OCI-LY1 (cell line): ENCODE measurements around the gene SLC6A18.

Experiments used
- H2AFZ ChIP-seq: fragments of 200-600 bp; sonication (generic), shearing (Covaris generic); 2 replicates; pipeline ENCODE4 v1.6.0; 2014; ENCODE audit warnings: antibody characterized with exemption, mild to moderate bottlenecking, low read length
- H3F3A ChIP-seq: fragments of 200-600 bp; sonication (generic), shearing (Covaris generic); 2 replicates; pipeline ENCODE4 v1.6.0; 2014; ENCODE audit warnings: mild to moderate bottlenecking, antibody characterized with exemption, low read length, moderate library complexity; ENCODE audit not compliant: insufficient read depth
- H3K27ac ChIP-seq: fragments of 200-600 bp; sonication (generic); 2 replicates; pipeline ENCODE4 v1.5.1; 2014; ENCODE audit warnings: low read length, mixed run types, mild to moderate bottlenecking, low read depth; ENCODE audit not compliant: poor library complexity, severe bottlenecking
- H3K27me3 ChIP-seq: fragments of 200-600 bp; sonication (generic); 2 replicates; pipeline ENCODE4 v1.6.0; 2014; ENCODE audit warnings: antibody characterized with exemption, mild to moderate bottlenecking, low read length, moderate library complexity; ENCODE audit not compliant: insufficient read depth
- H3K36me3 ChIP-seq: fragments of 200-600 bp; sonication (generic); 2 replicates; pipeline ENCODE4 v1.6.1; 2014; ENCODE audit warnings: mild to moderate bottlenecking, antibody characterized with exemption, low read length, moderate library complexity, mixed read lengths; ENCODE audit not compliant: insufficient read depth
- H3K4me1 ChIP-seq: fragments of 200-600 bp; sonication (generic); 2 replicates; pipeline ENCODE4 v1.5.1; 2014; ENCODE audit warnings: mild to moderate bottlenecking, low read length, moderate library complexity; ENCODE audit not compliant: insufficient read depth, severe bottlenecking
- H3K4me2 ChIP-seq: fragments of 200-600 bp; sonication (generic), shearing (Covaris generic); 2 replicates; pipeline ENCODE4 v1.6.1; 2014; ENCODE audit warnings: low read length
- H3K4me3 ChIP-seq: fragments of 200-600 bp; sonication (generic); 2 replicates; pipeline ENCODE4 v1.5.1; 2014; ENCODE audit warnings: low read length, low read depth, mild to moderate bottlenecking, mixed read lengths; ENCODE audit not compliant: poor library complexity, severe bottlenecking
- H3K79me2 ChIP-seq: fragments of 200-600 bp; shearing (Covaris generic); 2 replicates; pipeline ENCODE4 v1.6.1; 2016; ENCODE audit warnings: mixed run types, low read length, mixed read lengths; ENCODE audit not compliant: insufficient read depth
- H3K9ac ChIP-seq: fragments of 200-600 bp; sonication (generic), shearing (Covaris generic); 2 replicates; pipeline ENCODE4 v1.6.1; 2014; ENCODE audit warnings: mild to moderate bottlenecking, low read length, mixed read lengths
- H3K9me2 ChIP-seq: fragments of 200-600 bp; sonication (generic), shearing (Covaris generic); 2 replicates; pipeline ENCODE4 v1.6.1; 2014; ENCODE audit warnings: low read depth, mild to moderate bottlenecking, low read length, mixed read lengths
- H3K9me3 ChIP-seq: fragments of 200-600 bp; shearing (Covaris generic); 2 replicates; pipeline ENCODE4 v1.6.1; 2014; ENCODE audit warnings: low read length, mixed read lengths
- H4K20me1 ChIP-seq: fragments of 200-600 bp; sonication (generic), shearing (Covaris generic); 2 replicates; pipeline ENCODE4 v1.6.0; 2016; ENCODE audit warnings: mild to moderate bottlenecking, low read length; ENCODE audit not compliant: insufficient read depth
- CTCF ChIP-seq: fragments of 200-600 bp; sonication (generic), shearing (Covaris generic); IDR thresholded peaks from 2 replicates; pipeline ENCODE4 v1.5.1; 2017; ENCODE audit warnings: mild to moderate bottlenecking, antibody characterized with exemption, low read length, moderate library complexity, mixed read lengths
- EZH2 ChIP-seq: fragments of 200-600 bp; sonication (generic), shearing (Covaris generic); IDR thresholded peaks from 2 replicates; pipeline ENCODE4 v1.8.0; 2017; ENCODE audit warnings: borderline replicate concordance, mixed run types, mild to moderate bottlenecking, antibody characterized with exemption, low read length, moderate library complexity, mixed read lengths

The SLC6A18 gene

GRCh38 chr5:1195916-1196315, 29.3 kb upstream of the SLC6A18 start:
- no peak overlapping the region for H3K4me3 ChIP-seq
- no peak overlapping the region for H3K9ac ChIP-seq
- H2AFZ ChIP-seq = no peak overlapping the region
- H3F3A ChIP-seq = no peaks in the 10 kb centered on the region
- H3K79me2 ChIP-seq = no peaks in the 10 kb centered on the region
- H3K4me1 ChIP-seq = no peaks in the 10 kb centered on the region
- TF ChIP-seq CTCF (no peak), EZH2 (no peak)
- no peak overlapping the region for H3K4me2 ChIP-seq
- peaks cover 8% of the 10 kb centered on the region; the same call in 1 of the 2 replicates for H3K27me3 ChIP-seq
- H3K27ac ChIP-seq = no peak overlapping the region
- H3K9me2 ChIP-seq = no peaks in the 10 kb centered on the region
- no peaks in the 10 kb centered on the region for H4K20me1 ChIP-seq
- no peaks in the 10 kb centered on the region for H3K9me3 ChIP-seq
- H3K36me3 ChIP-seq = no peaks in the 10 kb centered on the region

GRCh38 chr5:1196562-1196961, 28.6 kb upstream of the SLC6A18 start:
- H4K20me1 ChIP-seq = no peaks in the 10 kb centered on the region

GRCh38 chr5:1197876-1198666, 27.1 kb upstream of the SLC6A18 start:
- Histone ChIP-seq H3K4me1 (no peaks in the 10 kb centered on the region), H3K9me3 (no peaks in the 10 kb centered on the region), H4K20me1 (no peaks in the 10 kb centered on the region), H3K9me2 (no peaks in the 10 kb centered on the region), H3K36me3 (no peaks in the 10 kb centered on the region), H3K4me2 (no peak overlapping the region), H3F3A (no peaks in the 10 kb centered on the region), H3K27ac (no peak overlapping the region), H3K4me3 (no peak overlapping the region), H2AFZ (no peak overlapping the region), H3K79me2 (no peaks in the 10 kb centered on the region), H3K27me3 (peaks cover 8% of the 10 kb centered on the region; the same call in 1 of the 2 replicates), H3K9ac (no peak overlapping the region)
- TF ChIP-seq EZH2 = no peak

More at GRCh38 chr5:1196562-1196961, 28.6 kb upstream of the SLC6A18 start:
- no peaks in the 10 kb centered on the region for H3K9me3 ChIP-seq
- H3F3A ChIP-seq = no peaks in the 10 kb centered on the region
- H3K4me3 ChIP-seq = no peak overlapping the region
- H3K27me3 ChIP-seq = peaks cover 8% of the 10 kb centered on the region; the same call in 1 of the 2 replicates
- H3K4me2 ChIP-seq = no peak overlapping the region
- H3K9me2 ChIP-seq = no peaks in the 10 kb centered on the region
- H3K27ac ChIP-seq = no peak overlapping the region
- TF ChIP-seq EZH2 = no peak
- TF ChIP-seq CTCF = no peak
- H3K79me2 ChIP-seq = no peaks in the 10 kb centered on the region
- H3K36me3 ChIP-seq = no peaks in the 10 kb centered on the region
- no peak overlapping the region for H3K9ac ChIP-seq
- H3K4me1 ChIP-seq = no peaks in the 10 kb centered on the region
- no peak overlapping the region for H2AFZ ChIP-seq

GRCh38 chr5:1199340-1199648, 25.9 kb upstream of the SLC6A18 start:
- H3F3A ChIP-seq = no peaks in the 10 kb centered on the region
- no peaks in the 10 kb centered on the region for H3K79me2 ChIP-seq
- TF ChIP-seq EZH2 (no peak), CTCF (no peak)
- peaks cover 8% of the 10 kb centered on the region; the same call in 1 of the 2 replicates for H3K27me3 ChIP-seq
- H3K9me3 ChIP-seq = no peaks in the 10 kb centered on the region
- H3K9ac ChIP-seq = no peak overlapping the region
- H3K4me1 ChIP-seq = no peaks in the 10 kb centered on the region
- no peaks in the 10 kb centered on the region for H3K36me3 ChIP-seq
- H3K27ac ChIP-seq = no peak overlapping the region
- H3K9me2 ChIP-seq = no peaks in the 10 kb centered on the region
- no peaks in the 10 kb centered on the region for H4K20me1 ChIP-seq
- H3K4me3 ChIP-seq = no peak overlapping the region
- no peak overlapping the region for H3K4me2 ChIP-seq
- H2AFZ ChIP-seq = no peak overlapping the region
